Measurements from ENCODE around the gene HMCN1.

- TF ChIP-seq ZNF274 (IDR thresholded peaks at IDR 0.05; ENCODE audit: low read depth, low read length): no peak
- TF ChIP-seq SUZ12 (IDR thresholded peaks at IDR 0.05; ENCODE audit: extremely low read depth, insufficient read depth, insufficient read length): no peak
- no peak for TF ChIP-seq YY1 (IDR thresholded peaks at IDR 0.05; ENCODE audit: insufficient read depth, insufficient read length)
Measured at GRCh38 chr1:186187601-186188000, 453.4 kb downstream of the HMCN1 start.

All from NT2/D1 (cell line).